Effector memory CD8-positive, alpha-beta T cell (primary cell): Measurements from ENCODE around the gene BTRC.

Experiments
- ATAC-seq: fragments of 150-1000 bp; cut with Tn5 transposase; replicated peaks from 2 replicates; pipeline ENCODE4 v1.10.0; 2021; ENCODE audit warnings: mild to moderate bottlenecking, moderate library complexity
- DNase-seq, 3 experiments: peaks; one replicate each; pipeline ENCODE4 v3.0.0; 2021
- H3K27ac Mint-ChIP-seq, 2 donors: one replicate each; pipeline ENCODE4 v1.8.0; 2022; ENCODE audit warnings: mild to moderate bottlenecking in 2 of 2, mixed read lengths in 2 of 2, moderate library complexity in 2 of 2
- H3K27me3 Mint-ChIP-seq, 2 donors: one replicate each; pipeline ENCODE4 v1.8.0; 2022; ENCODE audit warnings: mixed read lengths in 2 of 2
- H3K36me3 Mint-ChIP-seq: one replicate; pipeline ENCODE4 v1.8.0; 2022; ENCODE audit warnings: mild to moderate bottlenecking, moderate library complexity, mixed read lengths; ENCODE audit not compliant: insufficient read depth
- H3K4me1 Mint-ChIP-seq, 2 donors: one replicate each; pipeline ENCODE4 v1.8.0; 2022; ENCODE audit warnings: low read depth in 2 of 2, mixed read lengths in 2 of 2
- H3K4me3 Mint-ChIP-seq, 2 donors: one replicate each; pipeline ENCODE4 v1.8.0; 2022; ENCODE audit warnings: mild to moderate bottlenecking in 2 of 2, mixed read lengths in 2 of 2, moderate library complexity in 2 of 2
- H3K9me3 Mint-ChIP-seq, 2 donors: one replicate each; pipeline ENCODE4 v1.8.0; 2022; ENCODE audit warnings: mixed read lengths in 2 of 2

BTRC gene

DNA sequence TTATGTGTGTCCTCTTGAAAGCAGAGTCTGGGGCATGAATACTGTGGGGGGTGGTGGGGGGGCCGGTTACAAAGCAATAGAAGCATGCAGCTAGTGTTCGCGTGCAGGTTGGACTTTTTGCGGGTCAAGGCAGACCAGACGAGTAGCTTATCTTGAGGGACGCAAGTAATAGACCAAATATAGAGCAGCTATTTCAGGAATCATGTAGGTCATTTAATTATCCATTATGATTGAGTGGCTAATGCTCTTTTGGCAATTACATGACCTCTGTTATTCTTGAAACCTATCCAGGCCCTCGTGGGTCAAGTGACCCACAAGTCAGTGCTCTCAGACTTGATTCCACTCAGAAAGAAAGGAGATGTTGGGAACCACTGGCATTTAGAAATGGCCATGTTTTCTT, 93.0 kb downstream of the BTRC start:
- H3K27ac Mint-ChIP-seq = no peak overlapping the region
- no peaks in the 10 kb centered on the region for H3K36me3 Mint-ChIP-seq
- peaks cover 9 to 13% of the 10 kb centered on the region in 2 donors for H3K4me1 Mint-ChIP-seq
- H3K4me3 Mint-ChIP-seq = no peak overlapping the region
- ATAC-seq (no peak), DNase-seq (no peak)
- H3K9me3 Mint-ChIP-seq = no peaks in the 10 kb centered on the region
- H3K27me3 Mint-ChIP-seq = no peaks in the 10 kb centered on the region

DNA sequence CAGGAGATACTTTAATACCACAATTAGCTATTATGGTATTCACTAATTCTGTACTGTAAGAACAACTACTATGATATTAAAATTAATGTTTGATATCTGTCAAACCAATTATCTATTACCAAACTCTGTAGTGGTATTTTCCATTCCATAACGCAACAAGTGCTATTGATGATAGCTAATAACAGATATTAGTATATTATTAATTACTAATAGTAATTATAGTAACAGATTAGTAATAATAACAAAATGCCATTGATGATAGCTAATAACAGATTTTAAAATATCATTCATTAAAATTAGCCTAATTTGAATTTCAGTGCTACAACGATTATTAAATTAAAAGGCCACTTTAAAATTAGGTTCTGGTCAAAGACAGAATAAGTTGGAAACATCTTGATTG, 93.5 kb downstream of the BTRC start:
- DNase-seq (no peak), ATAC-seq (no peak)
- Mint-ChIP-seq H3K4me1 (peaks cover 6 to 14% of the 10 kb centered on the region in 2 donors), H3K4me3 (no peak overlapping the region), H3K9me3 (no peaks in the 10 kb centered on the region), H3K27ac (no peak overlapping the region), H3K27me3 (no peaks in the 10 kb centered on the region), H3K36me3 (no peaks in the 10 kb centered on the region)

DNA sequence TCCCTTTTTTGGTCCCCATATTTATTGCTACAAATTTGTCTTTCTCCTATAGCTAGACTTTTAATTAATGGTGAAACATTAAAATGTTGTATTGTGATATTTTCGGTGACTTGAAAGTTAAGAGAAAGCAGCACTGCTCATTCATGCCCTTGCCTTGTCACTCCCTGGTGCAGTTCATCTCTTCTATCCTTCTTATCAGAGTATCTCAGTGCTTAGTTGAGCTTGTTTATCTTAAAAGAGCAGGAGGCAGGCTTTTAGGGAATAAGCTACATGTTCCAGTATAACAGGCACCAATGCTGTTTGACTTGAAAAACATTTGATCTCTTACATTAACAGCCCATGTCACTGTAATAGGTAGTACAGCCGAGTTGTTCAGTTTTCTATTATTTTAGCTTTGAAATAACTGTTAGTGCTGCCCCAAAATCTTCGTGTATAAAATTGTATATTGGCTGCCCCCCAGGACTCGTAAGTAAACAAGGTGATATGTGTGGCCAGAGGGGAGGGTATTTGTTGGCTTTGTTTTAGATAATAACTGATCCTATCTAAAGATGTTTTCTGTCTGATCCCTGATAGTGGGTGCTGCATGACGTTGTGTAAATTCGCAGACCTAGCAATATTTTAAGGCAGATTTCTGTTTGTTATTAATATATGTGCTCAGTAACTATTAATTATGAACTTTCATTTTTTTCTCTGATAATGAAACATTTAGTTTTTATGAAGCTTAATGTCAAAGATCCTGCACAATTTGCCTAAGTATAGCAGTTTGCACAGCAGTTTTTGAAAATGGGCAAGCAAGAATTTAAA, 96.5 kb downstream of the BTRC start:
- DNase-seq = no peak
- no peaks in the 10 kb centered on the region for H3K9me3 Mint-ChIP-seq
- H3K4me3 Mint-ChIP-seq = no peak overlapping the region
- no peaks in the 10 kb centered on the region for H3K36me3 Mint-ChIP-seq
- H3K4me1 Mint-ChIP-seq = peaks cover 16 to 31% of the 10 kb centered on the region in 2 donors
- ATAC-seq = no peak
- no peaks in the 10 kb centered on the region for H3K27me3 Mint-ChIP-seq
- H3K27ac Mint-ChIP-seq = no peak overlapping the region

DNA sequence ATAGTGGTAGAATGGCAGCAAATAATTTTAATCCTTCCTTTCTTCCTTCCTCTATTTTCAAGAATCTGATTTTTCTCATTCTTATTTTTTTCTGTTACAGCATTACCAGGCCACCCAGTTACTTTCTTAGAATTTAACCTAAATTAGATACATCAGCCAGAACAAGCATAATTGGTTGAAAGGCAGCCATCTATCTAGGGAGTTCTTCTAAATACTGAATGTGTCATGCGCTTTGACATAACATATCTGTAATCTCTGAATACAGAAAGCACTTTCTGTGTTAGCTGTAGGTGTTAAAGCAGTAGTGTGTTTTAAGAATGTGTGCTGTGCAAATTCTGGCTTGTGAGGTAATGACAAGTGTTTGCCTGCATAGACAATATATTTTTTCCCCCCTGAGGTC, 97.3 kb downstream of the BTRC start:
- H3K4me1 Mint-ChIP-seq = peaks cover 16 to 31% of the 10 kb centered on the region in 2 donors
- no peak overlapping the region for H3K27ac Mint-ChIP-seq
- no peaks in the 10 kb centered on the region for H3K9me3 Mint-ChIP-seq
- H3K36me3 Mint-ChIP-seq = no peaks in the 10 kb centered on the region
- DNase-seq (no peak), ATAC-seq (no peak)
- H3K27me3 Mint-ChIP-seq = no peaks in the 10 kb centered on the region
- H3K4me3 Mint-ChIP-seq = no peak overlapping the region

DNA sequence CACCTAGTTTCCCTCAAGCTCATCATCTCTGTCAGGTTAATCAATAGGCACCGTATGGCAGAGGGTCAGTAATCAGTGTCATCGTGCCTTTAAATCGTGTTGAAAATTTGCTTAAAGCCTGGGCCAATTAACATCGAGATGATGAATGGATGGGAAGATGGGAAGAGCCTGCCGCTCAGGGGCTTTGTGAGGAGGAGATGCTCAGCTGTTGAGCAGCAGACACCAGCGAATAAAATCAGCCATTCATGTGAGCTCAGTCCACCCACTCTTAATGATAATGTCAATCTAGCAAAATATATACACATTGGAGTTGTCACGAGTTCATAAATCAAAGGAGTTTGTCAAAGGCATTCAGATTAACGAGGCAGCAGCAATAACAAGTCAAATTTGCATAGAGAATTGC, 97.7 kb downstream of the BTRC start:
- Mint-ChIP-seq H3K4me1 (peaks cover 16 to 31% of the 10 kb centered on the region in 2 donors), H3K36me3 (no peaks in the 10 kb centered on the region), H3K9me3 (no peaks in the 10 kb centered on the region), H3K27me3 (no peaks in the 10 kb centered on the region), H3K27ac (no peak overlapping the region), H3K4me3 (no peak overlapping the region)
- DNase-seq (no peak), ATAC-seq (no peak)

DNA sequence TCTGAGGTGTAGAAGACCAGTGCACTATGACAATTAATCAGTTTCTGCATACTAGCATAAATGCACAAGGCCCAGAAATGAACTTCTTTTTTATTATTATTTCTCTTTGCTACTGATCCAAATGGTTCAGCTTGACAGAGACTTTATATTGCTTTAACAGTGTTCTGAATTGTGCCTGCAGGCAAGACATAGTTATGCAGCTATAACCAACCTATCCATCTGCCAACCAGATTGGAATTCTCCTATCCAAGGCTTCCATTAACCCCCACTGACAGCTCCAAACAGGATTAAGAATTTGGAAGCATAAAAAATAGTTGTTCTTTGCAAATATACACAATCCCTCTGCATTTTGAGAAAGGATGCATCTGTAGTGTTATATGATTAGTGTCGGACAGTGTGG, 98.2 kb downstream of the BTRC start:
- Mint-ChIP-seq H3K9me3 (no peaks in the 10 kb centered on the region), H3K36me3 (no peaks in the 10 kb centered on the region), H3K4me1 (peaks cover 16 to 31% of the 10 kb centered on the region in 2 donors), H3K4me3 (no peak overlapping the region), H3K27ac (no peak overlapping the region), H3K27me3 (no peaks in the 10 kb centered on the region)
- DNase-seq (no peak), ATAC-seq (no peak)

DNA sequence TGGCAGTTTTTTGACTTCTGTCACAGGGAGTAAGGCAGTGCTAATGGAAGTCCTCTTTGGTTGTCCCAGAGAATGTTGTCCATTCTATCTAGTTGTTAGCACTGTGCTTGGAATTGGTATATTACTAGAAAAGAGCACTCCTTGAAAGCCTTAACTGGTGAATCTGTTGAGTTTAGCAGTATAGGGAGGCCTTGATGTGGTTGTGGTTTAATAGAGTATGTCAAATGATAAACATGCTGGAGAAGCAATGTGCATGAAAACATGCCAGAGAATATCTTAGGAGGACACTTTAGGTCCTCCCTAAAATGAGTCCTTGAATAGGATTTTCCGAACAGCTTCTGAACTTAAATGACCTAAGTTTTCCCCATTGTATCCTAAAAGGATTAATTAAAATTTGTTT, 98.6 kb downstream of the BTRC start:
- Mint-ChIP-seq H3K36me3 (no peaks in the 10 kb centered on the region), H3K4me3 (no peak overlapping the region), H3K27ac (no peak overlapping the region), H3K27me3 (no peaks in the 10 kb centered on the region), H3K4me1 (peaks cover 16 to 31% of the 10 kb centered on the region in 2 donors), H3K9me3 (no peaks in the 10 kb centered on the region)
- no peak for DNase-seq
- no peak for ATAC-seq

DNA sequence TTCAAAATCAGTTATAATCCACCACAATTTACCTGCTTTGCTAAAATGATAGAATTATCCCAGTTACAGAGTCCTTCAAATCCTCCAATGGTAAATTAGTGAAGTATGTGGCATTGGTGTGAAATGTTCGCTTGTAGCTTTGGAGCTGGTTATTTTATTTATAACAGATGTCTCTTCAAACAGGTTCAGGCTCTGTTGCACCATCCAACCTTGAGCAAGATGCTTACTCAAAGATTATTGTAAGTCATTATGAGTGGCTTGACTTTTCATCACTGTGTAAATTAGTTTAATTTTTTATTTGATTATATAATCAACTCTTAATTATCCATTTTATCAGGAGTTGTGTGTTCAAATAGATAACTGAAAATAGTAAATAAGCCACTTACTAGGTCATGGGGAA, 99.4 kb downstream of the BTRC start:
- Mint-ChIP-seq H3K9me3 (no peaks in the 10 kb centered on the region), H3K4me3 (peak overlapping the region in 1 of 2 donors; percentile 5), H3K4me1 (peaks cover 16 to 36% of the 10 kb centered on the region in 2 donors), H3K27ac (no peak overlapping the region), H3K27me3 (no peaks in the 10 kb centered on the region), H3K36me3 (no peaks in the 10 kb centered on the region)
- ATAC-seq (no peak), DNase-seq (no peak)

DNA sequence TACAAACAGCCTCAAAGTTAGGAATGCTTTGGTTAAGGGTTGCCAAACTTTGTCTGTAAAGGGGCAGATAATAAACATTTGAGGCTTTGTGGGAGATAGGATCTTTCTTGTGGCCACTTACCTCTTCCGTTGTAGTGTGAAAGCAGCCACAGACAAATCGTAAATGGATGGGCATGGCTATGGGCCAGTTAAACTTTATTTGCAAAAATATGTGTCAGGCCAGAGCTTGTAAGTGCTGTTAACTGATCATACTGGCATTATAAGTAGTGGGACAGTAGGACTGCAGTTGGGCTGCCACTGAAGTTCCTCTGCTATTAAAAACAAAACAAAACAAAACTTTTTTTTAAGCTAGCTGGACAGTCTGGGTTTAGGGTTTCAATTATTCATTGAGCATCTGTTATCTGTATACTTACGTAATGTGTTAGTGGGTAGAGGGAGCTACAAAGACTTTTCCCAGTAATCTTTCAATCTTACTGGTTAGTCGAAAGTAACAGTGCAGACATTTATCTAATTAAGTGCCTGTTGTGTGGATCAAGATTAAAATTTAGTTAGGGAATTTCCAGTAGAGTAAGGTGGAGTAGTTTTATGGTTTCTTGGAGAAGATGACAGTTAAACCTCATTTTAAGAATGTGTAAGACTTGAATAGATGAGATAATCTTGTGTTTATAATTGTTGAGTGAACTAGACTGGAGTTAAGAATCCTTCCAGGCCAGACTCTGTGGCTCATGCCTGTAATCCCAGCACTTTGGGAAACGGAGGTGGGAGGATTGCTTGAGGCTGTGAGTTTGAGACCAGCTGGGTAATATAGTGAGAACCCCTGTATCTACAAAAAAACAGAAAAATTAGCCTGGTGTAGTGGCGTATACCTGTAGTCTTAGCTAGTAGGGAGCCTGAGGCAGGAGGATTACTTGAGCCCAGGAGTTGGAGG, 100.1 kb downstream of the BTRC start:
- H3K9me3 Mint-ChIP-seq = no peaks in the 10 kb centered on the region
- peak overlapping the region in 1 of 2 donors; percentile 5 for H3K4me3 Mint-ChIP-seq
- no peaks in the 10 kb centered on the region for H3K27me3 Mint-ChIP-seq
- peak; percentile 80 for ATAC-seq
- H3K27ac Mint-ChIP-seq = peak overlapping the region; percentile 7 to 17
- peak in 1 of 3 experiments; percentile 18 for DNase-seq
- H3K36me3 Mint-ChIP-seq = no peaks in the 10 kb centered on the region
- H3K4me1 Mint-ChIP-seq = peaks cover 16 to 36% of the 10 kb centered on the region in 2 donors

DNA sequence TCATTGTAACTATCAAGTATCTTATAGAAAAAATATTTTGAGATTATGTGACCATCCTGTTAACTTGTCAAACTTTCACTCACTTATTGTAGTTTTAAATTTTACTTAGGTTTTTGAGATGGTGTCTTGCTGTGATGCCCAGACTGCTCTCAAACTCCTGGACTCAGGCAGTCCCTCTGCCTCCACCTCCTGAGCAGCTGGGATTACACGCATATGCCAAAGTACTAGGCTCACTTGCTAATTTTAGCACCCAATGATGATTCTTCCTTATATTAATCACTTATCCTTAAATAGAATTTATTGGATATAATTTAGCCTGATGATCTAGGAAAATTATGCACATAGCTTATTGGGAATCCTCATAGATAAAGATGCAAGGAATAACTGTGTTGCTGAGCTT, 104.9 kb downstream of the BTRC start:
- H3K27me3 Mint-ChIP-seq = no peaks in the 10 kb centered on the region

DNA sequence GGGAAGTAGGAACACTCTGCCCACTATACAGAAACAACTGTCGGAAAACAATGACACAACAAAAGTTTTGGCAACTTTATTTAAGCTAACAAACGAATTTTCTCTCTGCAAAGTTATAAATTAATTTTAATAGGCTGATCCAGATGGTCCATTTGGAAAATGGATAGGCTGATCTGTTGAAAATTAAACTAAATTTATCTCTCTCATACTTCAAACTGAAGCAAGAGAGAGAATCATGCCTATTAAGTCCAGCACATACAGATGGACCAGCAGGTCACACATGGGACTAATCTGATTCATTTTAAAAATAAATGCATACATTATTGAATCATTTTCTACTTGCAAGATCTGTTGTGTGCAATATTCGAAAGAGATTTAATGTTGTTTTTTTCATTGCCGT, 110.1 kb downstream of the BTRC start:
- no peaks in the 10 kb centered on the region for H3K9me3 Mint-ChIP-seq

More for the DNA sequence above, 104.9 kb downstream of the BTRC start:
- Mint-ChIP-seq H3K4me3 (no peak overlapping the region), H3K27ac (no peak overlapping the region), H3K9me3 (no peaks in the 10 kb centered on the region), H3K36me3 (no peaks in the 10 kb centered on the region), H3K4me1 (peaks cover 6 to 19% of the 10 kb centered on the region in 2 donors)
- ATAC-seq = no peak
- no peak for DNase-seq

DNA sequence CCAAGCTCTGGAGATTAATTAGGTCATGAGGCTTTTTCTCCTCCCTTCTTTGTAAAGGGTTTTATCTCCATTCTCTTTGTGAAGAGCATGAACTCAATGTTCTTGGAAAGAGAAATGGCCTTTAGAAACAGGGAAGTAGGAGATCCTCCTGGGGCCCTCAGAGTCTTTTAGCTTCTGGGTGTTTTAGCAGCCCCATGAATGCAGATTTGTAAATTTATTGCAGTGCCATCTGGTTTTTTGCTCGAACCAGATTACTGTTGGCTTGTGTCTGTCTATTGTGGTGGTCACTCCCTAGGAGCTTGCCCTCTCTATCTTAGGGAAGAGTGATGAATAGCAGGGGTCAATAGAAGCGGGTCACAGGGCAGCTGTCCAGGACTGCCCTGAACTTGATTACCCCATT, 110.6 kb downstream of the BTRC start:
- Mint-ChIP-seq H3K36me3 (no peaks in the 10 kb centered on the region), H3K9me3 (no peaks in the 10 kb centered on the region), H3K27me3 (no peaks in the 10 kb centered on the region), H3K4me3 (no peak overlapping the region), H3K4me1 (peaks cover 4 to 13% of the 10 kb centered on the region in 2 donors), H3K27ac (no peak overlapping the region)
- no peak for DNase-seq
- ATAC-seq = no peak

More for the DNA sequence above, 110.1 kb downstream of the BTRC start:
- Mint-ChIP-seq H3K36me3 (no peaks in the 10 kb centered on the region), H3K4me3 (no peak overlapping the region), H3K27ac (no peak overlapping the region), H3K27me3 (no peaks in the 10 kb centered on the region), H3K4me1 (peaks cover 4 to 13% of the 10 kb centered on the region in 2 donors)
- no peak for ATAC-seq
- DNase-seq = no peak

DNA sequence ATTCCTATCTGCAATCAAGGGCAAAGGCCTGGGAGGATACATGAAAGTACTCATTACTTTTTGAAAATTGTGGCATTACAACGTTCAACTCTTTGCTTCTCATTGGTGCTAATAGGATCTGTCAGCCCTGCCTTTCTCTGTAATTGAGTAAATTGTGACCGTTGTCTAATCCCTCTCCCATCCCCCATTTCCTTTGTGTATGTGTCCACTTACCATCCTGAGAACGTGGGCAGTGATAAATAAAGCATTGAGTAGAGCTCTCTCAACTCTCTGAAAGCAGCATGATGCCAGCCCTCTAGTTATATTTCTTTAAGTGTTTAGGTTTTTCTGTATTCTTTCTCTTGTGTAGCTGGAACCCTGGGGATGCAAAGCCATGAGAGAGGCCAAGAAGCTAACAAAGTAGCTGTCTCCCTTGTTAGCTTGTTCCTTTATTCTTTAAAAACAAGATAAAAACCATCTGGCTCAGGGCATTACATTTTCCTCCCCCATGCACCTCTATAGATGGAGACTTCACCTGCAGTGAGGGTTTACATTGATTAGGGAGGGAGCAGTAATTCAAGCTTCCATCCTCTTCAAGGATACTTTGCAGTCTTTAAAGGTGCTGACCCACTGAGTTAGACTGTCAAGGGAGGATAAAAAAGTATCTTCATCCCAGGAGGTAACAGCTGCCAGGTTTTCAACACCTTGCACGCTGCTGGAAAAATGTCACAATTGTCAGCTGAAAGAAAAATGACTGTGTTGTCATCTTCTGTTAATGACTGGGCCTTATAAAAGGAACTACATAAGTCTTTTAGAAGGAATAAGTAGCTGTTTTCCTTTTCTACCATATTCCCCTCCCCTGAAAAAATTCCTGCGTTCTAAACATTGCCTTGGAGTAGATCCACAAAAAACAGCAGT, 112.3 kb downstream of the BTRC start:
- no peaks in the 10 kb centered on the region for H3K27me3 Mint-ChIP-seq
- no peak for ATAC-seq
- no peak for DNase-seq
- no peak overlapping the region for H3K4me3 Mint-ChIP-seq
- H3K36me3 Mint-ChIP-seq = no peaks in the 10 kb centered on the region
- peaks cover 4 to 9% of the 10 kb centered on the region in 2 donors for H3K4me1 Mint-ChIP-seq
- no peak overlapping the region for H3K27ac Mint-ChIP-seq
- no peaks in the 10 kb centered on the region for H3K9me3 Mint-ChIP-seq
